DMS 273 treated with DMSO at 0.1 percent for 48 hours (cell line): ENCODE measurements around the gene AURKA.
"Not testable (repeated sequence)": the region's sequence is repeated elsewhere in the genome, so short reads cannot be mapped to it uniquely, and the experiment has no call there.

Experiments
- DNase-seq: peaks from one replicate; lab custom pipeline; 2025; lab: John Stamatoyannopoulos, UW

The AURKA gene

DNA sequence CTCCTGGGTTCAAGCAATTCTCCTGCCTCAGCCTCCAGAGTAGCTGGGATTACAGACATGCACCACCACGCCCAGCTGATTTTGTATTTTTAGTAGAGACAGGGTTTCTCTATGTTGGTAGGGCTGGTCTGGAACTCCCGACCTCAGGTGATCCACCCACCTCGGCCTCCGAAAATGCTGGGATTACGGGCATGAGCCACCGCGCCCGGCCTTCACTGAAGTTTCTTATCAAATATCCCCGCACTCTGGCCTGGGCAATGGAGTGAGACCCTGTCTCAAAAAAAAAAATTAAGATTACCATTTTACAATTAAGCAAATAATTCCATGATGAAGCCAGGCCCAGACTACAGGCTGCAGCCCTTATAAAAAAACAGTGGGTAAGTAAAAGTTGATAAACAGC is 1.6 kb downstream of the AURKA start:
- not testable (repeated sequence) for DNase-seq

DNA sequence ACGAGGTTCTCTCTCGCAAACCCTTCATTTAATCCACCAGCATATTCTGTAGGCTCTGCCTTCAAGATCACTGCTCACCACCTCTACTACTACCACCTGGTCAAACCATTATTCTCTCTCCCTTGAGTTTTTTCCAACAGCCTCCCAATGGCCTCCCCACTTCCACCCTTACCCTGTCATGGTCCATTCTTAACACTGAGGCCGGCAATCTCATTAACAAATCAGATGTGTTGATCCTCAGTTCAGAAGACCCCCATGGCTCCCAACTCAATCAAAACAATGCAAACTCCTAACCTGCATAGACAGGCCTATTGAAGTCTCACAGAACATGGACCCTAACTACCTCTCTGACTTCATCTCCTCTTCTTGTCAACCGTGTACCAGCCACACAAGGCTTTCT is 2.2 kb downstream of the AURKA start:
- DNase-seq, result no peak

DNA sequence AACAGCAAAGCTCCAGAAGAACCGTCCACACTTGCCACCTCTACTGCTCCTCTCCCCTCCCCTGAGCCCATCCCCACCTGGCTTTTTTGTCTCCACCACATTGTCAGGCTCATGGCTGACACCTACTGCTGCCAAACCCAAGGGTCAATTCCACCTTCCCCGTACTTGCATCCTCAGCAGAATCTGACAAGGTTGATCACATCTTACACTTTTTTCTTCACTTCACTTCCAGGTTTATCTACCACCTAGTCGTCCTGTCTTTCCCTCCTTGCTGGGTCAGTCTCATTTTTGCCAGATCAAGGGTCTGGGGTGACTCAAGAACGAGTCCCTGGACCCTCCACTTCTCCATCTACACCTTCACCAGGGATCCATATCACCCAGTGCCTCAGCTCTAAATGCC is 3.1 kb downstream of the AURKA start:
- DNase-seq, result no peak

DNA sequence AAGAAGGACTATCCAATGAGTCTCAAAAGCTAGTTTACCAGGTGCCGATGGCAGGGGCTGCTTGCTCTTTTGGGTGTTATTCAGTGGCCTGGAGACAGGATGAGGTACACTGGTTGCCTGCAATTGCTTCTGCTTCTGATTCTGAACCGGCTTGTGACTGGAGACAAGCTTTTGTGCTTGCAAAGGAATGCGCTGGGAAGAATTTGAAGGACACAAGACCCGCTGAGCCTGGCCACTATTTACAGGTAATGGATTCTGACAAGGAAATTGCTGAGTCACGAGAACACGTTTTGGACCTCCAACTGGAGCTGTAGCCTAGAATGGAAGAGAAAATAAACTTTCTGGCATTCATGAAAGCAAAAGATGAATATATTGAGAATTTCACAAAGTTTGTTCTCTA is 5.8 kb downstream of the AURKA start:
- DNase-seq, result no peak

DNA sequence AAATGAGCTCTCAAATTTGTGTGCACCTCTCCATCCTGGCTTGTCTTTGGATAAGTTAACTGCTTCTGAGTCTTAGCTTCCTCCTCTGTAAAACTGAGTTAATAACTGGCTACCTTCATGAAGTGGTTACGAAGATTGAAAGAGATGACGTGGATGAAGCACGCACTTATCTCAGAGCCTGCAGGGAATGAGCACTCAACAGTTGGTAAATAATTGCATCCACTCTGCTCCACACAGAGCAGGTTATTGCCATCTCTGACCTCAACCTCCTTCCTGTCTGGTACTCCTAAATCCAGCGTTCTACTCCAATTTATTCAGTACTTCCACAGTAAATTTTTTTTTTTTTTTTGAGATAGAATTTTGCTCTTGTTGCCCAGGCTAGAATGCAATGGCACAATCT is 6.9 kb downstream of the AURKA start:
- no peak for DNase-seq

DNA sequence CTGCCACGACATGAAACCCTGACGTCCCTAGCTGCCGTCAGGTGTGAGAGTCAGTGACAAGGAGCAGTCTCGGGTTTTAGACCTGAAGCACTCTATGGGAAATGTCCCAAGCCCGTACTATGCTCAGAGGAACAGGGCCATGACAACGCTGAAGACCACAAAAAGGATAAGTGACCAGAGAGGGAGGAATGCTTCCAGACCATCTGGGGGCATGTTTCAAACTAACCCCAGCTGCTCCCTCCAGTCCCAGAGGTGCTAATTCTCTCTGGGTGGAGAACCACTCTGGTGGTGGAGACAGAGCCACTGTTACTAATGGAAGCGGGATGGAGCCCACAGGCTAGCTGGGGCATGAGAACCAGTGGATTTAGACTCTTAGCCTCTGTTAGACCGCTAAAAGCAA is 8.7 kb downstream of the AURKA start:
- no peak for DNase-seq

DNA sequence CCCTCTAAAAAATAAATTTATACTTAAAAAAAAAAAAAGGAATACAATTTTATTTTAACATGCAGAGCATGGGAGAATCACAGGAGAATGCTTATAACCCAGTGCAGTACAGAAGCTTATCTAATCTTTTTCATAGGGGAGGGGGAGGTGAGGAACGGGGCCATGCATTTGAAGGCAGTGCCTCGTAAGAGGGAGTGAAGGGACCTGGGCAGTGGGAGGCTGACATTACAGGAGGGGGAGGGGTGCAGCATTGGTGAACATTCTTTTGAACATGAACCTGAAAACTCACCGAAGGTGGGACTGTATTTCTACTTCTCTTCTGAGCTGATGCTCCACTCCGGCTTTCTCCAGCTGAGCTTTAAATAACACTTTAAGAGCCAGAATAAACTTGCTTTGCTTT is 9.3 kb downstream of the AURKA start:
- DNase-seq, result no peak

DNA sequence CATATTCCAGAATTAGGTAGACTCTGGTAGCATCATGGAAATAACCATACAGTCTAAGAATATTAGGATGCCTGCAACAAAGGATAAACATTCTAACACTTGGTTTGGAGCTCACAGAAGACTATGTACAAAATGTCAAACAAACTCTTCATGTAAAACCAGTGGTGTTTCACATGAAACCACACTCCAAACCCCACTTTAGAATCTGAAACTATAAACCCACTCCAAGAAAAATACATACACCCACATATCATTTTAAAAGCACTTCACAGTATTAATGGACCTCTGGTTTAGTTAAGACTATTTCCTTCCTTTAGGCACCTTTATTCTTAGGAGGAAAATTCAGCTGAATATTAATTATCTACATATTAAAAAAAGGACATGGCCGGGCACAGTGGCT is 10.5 kb downstream of the AURKA start:
- no peak for DNase-seq

DNA sequence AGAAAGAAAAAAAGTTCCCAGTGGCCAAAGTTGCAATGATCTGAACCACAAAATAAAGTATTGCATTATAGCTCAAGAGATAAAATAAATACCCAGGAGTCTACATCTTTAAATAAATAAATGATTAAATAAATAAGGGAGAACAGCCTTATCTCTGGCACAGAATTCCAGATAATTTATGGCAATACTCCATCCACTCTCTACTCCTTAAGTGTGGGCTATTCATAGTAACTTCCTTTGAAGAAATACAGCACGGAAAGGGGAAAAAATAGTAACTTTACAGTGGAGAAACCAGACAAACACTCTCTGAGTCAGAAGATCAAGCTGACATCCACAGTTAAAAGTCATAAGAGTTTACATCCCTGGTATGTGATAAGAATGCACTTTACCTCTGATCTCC is 11.6 kb downstream of the AURKA start:
- DNase-seq, result no peak

DNA sequence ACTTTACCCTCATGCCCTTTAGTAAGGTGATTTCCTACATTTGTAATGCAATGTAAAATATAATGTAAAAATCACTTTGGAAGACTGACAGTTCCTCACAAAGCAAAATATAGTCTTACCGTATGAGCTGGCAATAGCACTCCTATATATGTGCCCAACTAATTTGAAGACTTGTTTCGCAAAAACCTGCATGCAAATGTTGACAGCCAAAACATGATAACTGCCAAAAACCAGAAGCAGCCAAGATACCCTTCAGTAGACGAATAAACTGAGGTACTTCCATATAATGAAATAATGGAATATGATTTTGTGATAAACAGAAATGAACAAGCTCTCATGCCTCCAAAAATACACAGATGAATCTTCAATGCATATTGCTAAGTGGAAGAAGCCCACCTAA is 13.6 kb downstream of the AURKA start:
- no peak for DNase-seq

DNA sequence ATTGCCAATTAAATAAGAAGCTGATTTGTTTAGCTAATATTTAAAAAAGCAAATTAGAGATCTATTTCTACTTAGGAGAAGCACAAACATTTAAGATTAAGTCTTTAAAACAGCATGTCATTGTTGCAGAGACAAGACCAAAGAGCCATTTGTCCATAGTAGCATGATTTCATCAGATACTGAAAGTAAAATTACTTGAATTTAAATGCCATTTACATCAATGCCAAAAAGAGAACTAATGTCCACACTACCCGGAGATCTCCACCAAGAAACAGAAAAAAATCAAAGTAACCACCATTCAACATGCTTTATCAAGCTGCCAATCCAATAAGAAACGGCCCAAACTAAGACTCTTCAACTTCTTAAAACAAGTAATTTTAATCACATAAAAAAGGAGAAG is 15.7 kb downstream of the AURKA start:
- DNase-seq, result no peak

DNA sequence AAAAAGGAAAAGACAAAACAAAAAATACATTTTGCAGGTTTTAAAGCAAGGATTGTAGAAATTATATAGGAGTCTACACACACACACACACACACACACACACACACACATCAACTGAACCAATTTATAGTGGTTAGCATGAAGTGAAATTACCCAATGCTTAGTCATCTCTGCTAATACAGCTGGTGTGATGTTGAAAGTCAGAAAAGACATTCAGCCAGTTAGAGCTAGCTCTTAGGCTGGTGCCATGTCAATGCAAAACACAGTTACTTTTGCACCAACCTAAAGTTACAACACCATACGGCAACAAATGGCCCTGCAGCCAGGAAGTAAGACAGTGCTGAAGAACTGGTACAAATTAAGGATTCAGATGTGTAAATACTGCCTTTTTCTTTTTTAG is 18.1 kb downstream of the AURKA start:
- no peak for DNase-seq

DNA sequence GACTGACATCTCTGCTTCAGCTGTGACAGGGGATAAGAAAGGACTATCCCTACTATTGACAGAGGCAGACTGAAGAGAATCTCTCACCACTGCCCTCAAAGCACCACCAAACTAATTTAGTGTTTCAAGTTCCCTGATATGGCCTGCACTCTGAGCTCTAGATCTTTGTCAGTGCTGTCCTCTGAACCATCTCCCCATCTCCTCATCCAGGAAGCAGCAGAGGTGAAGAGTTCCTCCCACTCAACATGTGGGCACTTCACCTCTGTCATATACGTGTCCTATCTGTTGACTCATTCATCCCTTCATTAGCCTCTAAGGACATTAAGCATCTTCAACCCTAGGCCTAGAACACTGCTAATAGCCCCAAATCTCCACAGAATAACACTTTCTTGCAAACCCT is 19.2 kb downstream of the AURKA start:
- no peak for DNase-seq

DNA sequence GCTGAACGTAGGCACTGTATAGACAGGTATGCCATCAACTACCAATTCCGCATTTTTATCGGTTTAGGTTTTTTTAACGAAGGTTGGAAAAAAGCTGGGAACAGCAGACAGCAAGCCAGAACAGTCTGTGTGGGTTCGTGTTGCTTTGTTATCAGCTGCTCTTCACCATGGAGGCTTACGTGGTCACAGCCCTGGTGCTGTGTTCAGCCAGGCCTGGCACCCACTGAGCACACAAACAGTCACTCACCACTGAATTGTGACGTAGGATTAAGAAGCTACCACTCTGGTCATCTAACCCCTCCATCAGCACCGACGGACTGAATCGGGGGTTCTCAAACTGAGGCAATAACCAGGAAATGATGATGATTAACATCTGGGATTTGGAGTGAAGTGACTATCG is 20.0 kb downstream of the AURKA start:
- DNase-seq, result no peak

DNA sequence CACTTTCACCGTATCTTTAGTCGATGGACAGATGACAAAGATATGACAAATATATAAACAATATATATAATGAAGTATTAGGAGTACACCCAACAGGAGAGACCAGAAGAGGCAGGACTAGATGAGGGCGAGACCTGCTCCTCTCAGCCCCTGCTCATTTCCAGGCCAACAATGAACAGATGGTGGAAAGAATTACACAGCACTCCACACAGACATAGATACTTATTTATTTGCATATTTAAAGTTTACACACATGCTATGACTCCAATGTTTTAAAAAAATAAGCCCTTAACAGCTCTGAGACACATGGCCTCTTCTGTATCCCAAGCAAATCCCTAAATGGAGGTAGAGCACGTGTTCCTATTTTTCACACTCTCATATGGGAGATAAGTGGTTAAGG is 22.8 kb downstream of the AURKA start:
- DNase-seq, result peak; percentile 61

DNA sequence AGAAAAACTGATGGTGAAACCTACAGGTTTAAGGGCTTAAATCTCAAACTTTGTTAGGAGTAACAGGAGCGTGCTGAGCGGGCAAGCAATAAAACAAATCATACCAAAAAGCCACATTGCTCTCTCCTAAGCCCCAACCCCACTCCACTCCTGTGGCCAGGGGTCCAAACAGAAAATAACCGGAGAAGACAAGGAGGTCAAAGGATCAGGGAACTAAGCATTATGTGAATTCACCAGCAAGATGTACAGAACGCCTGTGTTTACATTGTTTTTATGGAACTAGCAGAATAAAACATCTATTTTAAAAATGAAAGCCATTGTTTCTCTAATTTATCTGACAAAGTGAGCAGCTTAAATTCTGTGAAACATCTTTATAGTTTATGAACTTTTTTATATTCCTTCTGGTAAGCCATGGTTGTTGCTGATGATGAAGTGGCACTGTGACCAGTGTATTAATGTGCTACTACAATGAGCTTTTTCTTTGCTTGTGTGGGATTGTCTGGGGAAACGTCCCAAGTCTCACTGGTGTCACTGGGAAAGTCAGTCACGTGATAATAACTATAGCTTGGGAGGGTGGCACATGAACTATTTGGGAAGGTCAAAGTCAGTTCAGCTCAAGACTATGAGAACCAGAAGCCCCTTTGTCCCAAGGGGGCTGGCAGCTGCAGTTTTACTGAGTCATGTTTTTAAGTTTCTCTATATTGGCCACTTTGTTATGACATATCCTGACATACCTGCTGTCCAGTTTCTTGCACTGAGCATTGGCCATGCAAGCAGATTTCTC is 23.5 kb downstream of the AURKA start:
- DNase-seq, result no peak

DNA sequence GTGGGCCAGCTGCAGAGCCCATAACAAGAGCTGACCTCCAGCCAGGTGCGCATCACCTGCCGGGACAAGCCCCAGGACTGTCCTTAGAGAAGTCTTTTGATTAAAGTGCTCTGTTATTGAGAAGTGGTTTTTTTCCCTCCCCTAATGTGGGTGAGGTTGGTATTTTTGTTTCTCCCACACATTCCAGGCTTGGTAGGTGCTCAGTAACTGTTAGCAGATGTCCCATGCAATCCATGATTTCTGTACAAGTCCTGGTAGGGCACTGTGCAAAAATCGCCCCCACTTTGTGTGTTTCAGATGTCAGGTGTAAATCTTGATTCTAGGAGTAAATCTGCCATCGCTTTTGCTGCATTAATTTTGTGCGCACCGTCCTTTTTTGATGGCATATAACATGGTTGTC is 28.5 kb downstream of the AURKA start:
- no peak for DNase-seq

DNA sequence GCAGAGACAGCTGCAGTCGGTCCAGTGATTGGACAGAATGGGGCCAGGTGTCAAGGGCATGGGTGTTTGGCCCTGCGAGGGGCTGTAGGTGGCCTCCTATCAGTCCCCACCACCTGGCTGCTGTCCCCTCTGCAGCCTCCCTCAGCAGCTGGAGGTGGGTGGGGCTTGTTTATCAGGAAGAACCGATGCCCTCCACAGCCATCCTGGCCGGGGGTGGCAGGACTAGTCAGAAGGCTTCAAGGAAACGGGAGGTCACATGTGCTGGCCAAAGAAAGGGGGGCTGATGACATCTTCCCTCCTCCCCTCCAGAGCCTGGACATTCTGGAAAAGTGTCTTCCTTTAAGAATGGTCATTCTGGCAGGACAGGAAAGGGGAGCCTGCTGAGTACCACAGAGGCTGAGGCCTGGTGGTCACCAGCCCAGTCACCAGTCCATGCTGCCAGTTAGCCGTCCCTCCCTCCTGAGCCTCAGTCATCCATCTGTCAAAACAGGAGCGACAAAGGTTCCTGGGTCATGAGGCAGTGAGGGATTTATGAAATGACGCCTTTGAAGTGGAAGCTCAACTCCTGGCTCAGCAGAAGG is 29.1 kb downstream of the AURKA start:
- no peak for DNase-seq

DNA sequence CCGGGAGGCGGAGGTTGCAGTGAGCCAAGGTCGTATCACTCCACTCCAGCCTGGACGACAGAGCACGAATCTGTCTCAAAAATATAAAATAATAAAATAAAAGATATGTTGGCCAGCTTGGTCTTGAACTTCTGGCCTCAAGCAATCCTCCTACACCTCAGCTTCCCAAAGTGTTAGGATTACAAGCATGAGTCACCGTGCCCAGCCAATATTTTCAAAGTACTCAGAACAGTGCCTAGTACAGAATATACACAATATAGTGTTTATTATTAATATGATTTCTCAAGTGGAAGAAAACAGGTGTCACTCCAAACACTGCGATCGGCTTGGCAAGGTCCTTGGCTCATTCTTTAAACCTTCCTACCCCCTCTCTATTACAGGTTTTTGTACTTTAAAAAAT is 30.1 kb downstream of the AURKA start:
- no peak for DNase-seq

DNA sequence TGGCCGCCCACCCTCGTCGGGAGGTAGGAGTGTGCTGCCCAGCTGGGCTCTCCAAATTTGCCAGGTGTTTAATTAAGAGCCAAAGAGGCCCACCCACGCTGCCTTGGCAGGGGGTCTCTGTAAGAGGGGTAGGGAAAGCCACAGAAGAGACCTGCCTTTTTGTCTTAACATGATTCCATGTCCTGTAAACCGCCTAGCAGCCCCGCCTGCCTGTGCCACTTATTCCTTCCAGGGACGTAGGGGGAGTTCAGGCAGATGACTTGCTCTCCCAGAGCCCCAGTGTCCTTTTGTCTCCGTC is 31.2 kb downstream of the AURKA start:
- peak; percentile 49 for DNase-seq

DNA sequence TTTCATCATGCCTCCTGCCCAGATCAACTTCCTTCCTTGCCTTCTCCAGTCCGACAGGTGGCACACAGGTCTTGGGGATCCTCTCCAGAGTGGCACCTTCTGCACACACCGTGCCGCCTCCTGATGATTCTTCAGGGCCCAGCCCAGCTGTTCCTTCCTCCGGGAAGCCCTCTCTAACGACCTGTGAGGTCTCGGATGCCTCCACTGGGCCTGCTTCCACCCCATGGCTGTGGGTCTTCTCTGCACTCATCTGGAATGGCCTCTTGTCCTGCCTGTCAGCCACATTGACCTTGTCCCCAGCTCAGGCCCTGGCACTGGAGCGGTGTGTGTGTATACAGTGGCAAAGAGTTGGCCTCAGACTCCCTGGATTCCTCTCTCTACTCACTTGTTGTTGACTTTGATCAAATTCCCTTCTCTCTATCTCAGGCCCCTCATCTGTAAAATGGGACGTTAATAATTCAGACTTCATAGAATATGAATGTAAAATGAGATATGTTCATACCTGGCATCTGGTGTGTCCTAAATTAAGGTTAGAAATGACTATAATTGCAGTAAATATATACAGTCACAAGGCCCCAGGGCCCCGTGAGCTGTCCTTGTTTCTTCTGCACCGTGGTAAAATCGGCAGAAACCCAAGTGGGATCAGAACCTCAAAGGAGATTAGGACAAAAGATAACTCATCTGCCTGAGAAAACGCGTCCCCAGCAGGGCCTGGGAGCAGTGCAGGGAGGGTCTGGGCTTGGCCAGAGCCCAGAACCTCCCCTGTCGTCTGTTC is 31.7 kb downstream of the AURKA start:
- no peak for DNase-seq

DNA sequence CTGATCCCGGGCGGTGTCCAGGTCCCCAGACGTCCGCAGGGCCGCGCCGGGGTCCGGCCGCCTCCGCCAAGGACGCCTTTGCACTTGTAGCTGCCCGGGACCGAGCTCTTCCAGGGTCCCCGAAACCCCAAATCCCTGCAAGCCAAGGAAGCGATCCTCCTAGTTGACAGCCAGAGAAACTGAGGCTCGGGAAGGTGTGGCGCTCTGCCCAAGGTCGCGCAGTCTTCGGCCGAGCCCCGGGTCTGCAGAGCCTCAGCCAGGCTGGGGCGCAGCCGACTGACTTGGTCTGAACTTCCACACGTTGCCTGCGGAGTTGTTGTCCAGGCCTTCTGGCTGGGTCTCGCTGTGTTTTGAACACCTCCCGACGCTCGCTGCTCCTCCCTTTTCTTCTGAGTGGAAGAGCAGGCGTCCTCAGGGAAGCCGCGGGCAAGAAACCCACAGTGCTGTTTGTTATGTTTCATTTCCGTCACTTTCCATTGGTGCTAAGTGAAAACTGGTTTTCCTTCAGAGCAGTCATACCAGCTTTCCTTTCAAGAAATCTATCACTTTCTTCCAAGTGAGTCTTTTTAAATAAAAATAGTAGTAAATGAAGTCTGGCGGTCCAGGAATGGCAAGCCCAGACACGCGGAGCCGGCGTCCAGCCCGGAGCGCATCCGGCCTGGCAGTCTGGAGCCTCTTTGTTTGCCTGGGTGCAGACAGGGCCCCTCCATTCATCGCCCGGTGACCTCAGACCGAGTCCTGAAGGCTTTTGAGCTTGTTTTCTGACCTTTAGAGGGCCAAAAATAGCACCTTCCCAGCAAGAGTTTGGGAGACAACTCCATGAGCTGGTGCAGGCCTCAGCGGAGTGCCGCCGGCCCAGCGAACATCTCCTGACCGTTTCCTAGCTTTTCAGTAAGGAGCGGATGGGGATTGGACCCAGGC is 32.5 kb downstream of the AURKA start:
- DNase-seq, result peak; percentile 25
